ENCODE results near the gene IRX6. TPM values are rescaled to one million over a fixed set of nuclear protein-coding genes. Genes with fewer than 3 reads are reported as not detected.

Gene IRX6
- polyA plus RNA-seq, 1 donor = not detected

- Histone ChIP-seq H3K9me3 (ENCODE audit: control insufficient read depth, low read depth, low read length) (no peaks in the 10 kb centered on the region), H3K4me1 (ENCODE audit: control insufficient read depth, insufficient read depth, low read length) (no peaks in the 10 kb centered on the region), H3K4me3 (ENCODE audit: low read length) (no peak overlapping the region), H3K27ac (ENCODE audit: low read length) (no peak overlapping the region), H3K36me3 (ENCODE audit: control insufficient read depth, insufficient read depth, low read length) (no peaks in the 10 kb centered on the region), H3K27me3 (ENCODE audit: control insufficient read depth, insufficient read depth, low read length) (peaks cover 7% of the 10 kb centered on the region)
- WGBS (ENCODE audit: insufficient coverage, low lambda C conversion rate) = no CpG with 5 or more reads among the region's 2 CpGs
- no peak for DNase-seq
Observed at GRCh38 chr16:55285586-55285985, 38.4 kb upstream of the IRX6 start.

- Histone ChIP-seq H3K9me3 (ENCODE audit: control insufficient read depth, low read depth, low read length) (no peaks in the 10 kb centered on the region), H3K4me3 (ENCODE audit: low read length) (no peak overlapping the region), H3K4me1 (ENCODE audit: control insufficient read depth, insufficient read depth, low read length) (no peaks in the 10 kb centered on the region), H3K27ac (ENCODE audit: low read length) (no peak overlapping the region), H3K36me3 (ENCODE audit: control insufficient read depth, insufficient read depth, low read length) (no peaks in the 10 kb centered on the region), H3K27me3 (ENCODE audit: control insufficient read depth, insufficient read depth, low read length) (no peaks in the 10 kb centered on the region)
- 40% methylated on average over 1 of the region's 2 CpGs for WGBS (ENCODE audit: insufficient coverage, low lambda C conversion rate)
- DNase-seq = no peak
Observed at GRCh38 chr16:55289353-55289752, 34.6 kb upstream of the IRX6 start.

GRCh38 chr16:55291847-55292246, 32.2 kb upstream of the IRX6 start:
- DNase-seq = no peak
- Histone ChIP-seq H3K27ac (ENCODE audit: low read length) (no peak overlapping the region), H3K27me3 (ENCODE audit: control insufficient read depth, insufficient read depth, low read length) (no peaks in the 10 kb centered on the region), H3K36me3 (ENCODE audit: control insufficient read depth, insufficient read depth, low read length) (no peaks in the 10 kb centered on the region), H3K4me1 (ENCODE audit: control insufficient read depth, insufficient read depth, low read length) (no peaks in the 10 kb centered on the region), H3K9me3 (ENCODE audit: control insufficient read depth, low read depth, low read length) (no peaks in the 10 kb centered on the region), H3K4me3 (ENCODE audit: low read length) (no peak overlapping the region)
- WGBS (ENCODE audit: insufficient coverage, low lambda C conversion rate) = no CpG with 5 or more reads among the region's 6 CpGs

- no peaks in the 10 kb centered on the region for H3K9me3 ChIP-seq (ENCODE audit: control insufficient read depth, low read depth, low read length)
- no peaks in the 10 kb centered on the region for H3K4me1 ChIP-seq (ENCODE audit: control insufficient read depth, insufficient read depth, low read length)
- WGBS (ENCODE audit: insufficient coverage, low lambda C conversion rate) = no CpG with 5 or more reads among the region's 1 CpG
- H3K27me3 ChIP-seq (ENCODE audit: control insufficient read depth, insufficient read depth, low read length) = no peaks in the 10 kb centered on the region
- no peak overlapping the region for H3K4me3 ChIP-seq (ENCODE audit: low read length)
- no peak for DNase-seq
- H3K27ac ChIP-seq (ENCODE audit: low read length) = no peak overlapping the region
- no peaks in the 10 kb centered on the region for H3K36me3 ChIP-seq (ENCODE audit: control insufficient read depth, insufficient read depth, low read length)
Observed at GRCh38 chr16:55292491-55292890, 31.5 kb upstream of the IRX6 start.

- no CpG with 5 or more reads among the region's 4 CpGs for WGBS (ENCODE audit: insufficient coverage, low lambda C conversion rate)
- no peak for DNase-seq
- Histone ChIP-seq H3K36me3 (ENCODE audit: control insufficient read depth, insufficient read depth, low read length) (no peaks in the 10 kb centered on the region), H3K4me3 (ENCODE audit: low read length) (no peak overlapping the region), H3K9me3 (ENCODE audit: control insufficient read depth, low read depth, low read length) (no peaks in the 10 kb centered on the region), H3K27ac (ENCODE audit: low read length) (no peak overlapping the region), H3K4me1 (ENCODE audit: control insufficient read depth, insufficient read depth, low read length) (no peaks in the 10 kb centered on the region), H3K27me3 (ENCODE audit: control insufficient read depth, insufficient read depth, low read length) (no peaks in the 10 kb centered on the region)
Observed at GRCh38 chr16:55294129-55294528, 29.9 kb upstream of the IRX6 start.

- Histone ChIP-seq H3K9me3 (ENCODE audit: control insufficient read depth, low read depth, low read length) (no peaks in the 10 kb centered on the region), H3K27ac (ENCODE audit: low read length) (no peak overlapping the region), H3K4me3 (ENCODE audit: low read length) (no peak overlapping the region), H3K36me3 (ENCODE audit: control insufficient read depth, insufficient read depth, low read length) (no peaks in the 10 kb centered on the region), H3K4me1 (ENCODE audit: control insufficient read depth, insufficient read depth, low read length) (no peaks in the 10 kb centered on the region), H3K27me3 (ENCODE audit: control insufficient read depth, insufficient read depth, low read length) (no peaks in the 10 kb centered on the region)
- no CpG with 5 or more reads among the region's 4 CpGs for WGBS (ENCODE audit: insufficient coverage, low lambda C conversion rate)
- no peak for DNase-seq
Observed at GRCh38 chr16:55294931-55295342, 29.1 kb upstream of the IRX6 start.

- Histone ChIP-seq H3K27me3 (ENCODE audit: control insufficient read depth, insufficient read depth, low read length) (peaks cover 9% of the 10 kb centered on the region), H3K4me3 (ENCODE audit: low read length) (no peak overlapping the region), H3K4me1 (ENCODE audit: control insufficient read depth, insufficient read depth, low read length) (no peaks in the 10 kb centered on the region), H3K9me3 (ENCODE audit: control insufficient read depth, low read depth, low read length) (no peaks in the 10 kb centered on the region), H3K36me3 (ENCODE audit: control insufficient read depth, insufficient read depth, low read length) (no peaks in the 10 kb centered on the region), H3K27ac (ENCODE audit: low read length) (no peak overlapping the region)
- DNase-seq = no peak
- 77% methylated on average over 3 of the region's 10 CpGs for WGBS (ENCODE audit: insufficient coverage, low lambda C conversion rate)
Observed at GRCh38 chr16:55297062-55297909, 26.7 kb upstream of the IRX6 start.

- Histone ChIP-seq H3K4me3 (ENCODE audit: low read length) (no peak overlapping the region), H3K9me3 (ENCODE audit: control insufficient read depth, low read depth, low read length) (no peaks in the 10 kb centered on the region), H3K27me3 (ENCODE audit: control insufficient read depth, insufficient read depth, low read length) (peaks cover 15% of the 10 kb centered on the region), H3K27ac (ENCODE audit: low read length) (no peak overlapping the region), H3K36me3 (ENCODE audit: control insufficient read depth, insufficient read depth, low read length) (no peaks in the 10 kb centered on the region), H3K4me1 (ENCODE audit: control insufficient read depth, insufficient read depth, low read length) (no peaks in the 10 kb centered on the region)
- no peak for DNase-seq
- no CpG with 5 or more reads among the region's 1 CpG for whole genome bisulfite sequencing (ENCODE audit: insufficient coverage, low lambda C conversion rate)
Observed at GRCh38 chr16:55297910-55298479, 26.0 kb upstream of the IRX6 start.

GRCh38 chr16:55301385-55302008, 22.5 kb upstream of the IRX6 start:
- no peaks in the 10 kb centered on the region for H3K4me1 ChIP-seq (ENCODE audit: control insufficient read depth, insufficient read depth, low read length)
- no peak overlapping the region for H3K27ac ChIP-seq (ENCODE audit: low read length)
- no peak overlapping the region for H3K4me3 ChIP-seq (ENCODE audit: low read length)
- no peak for DNase-seq
- no peaks in the 10 kb centered on the region for H3K9me3 ChIP-seq (ENCODE audit: control insufficient read depth, low read depth, low read length)
- no CpG with 5 or more reads among the region's 11 CpGs for WGBS (ENCODE audit: insufficient coverage, low lambda C conversion rate)
- no peaks in the 10 kb centered on the region for H3K36me3 ChIP-seq (ENCODE audit: control insufficient read depth, insufficient read depth, low read length)
- peaks cover 15% of the 10 kb centered on the region for H3K27me3 ChIP-seq (ENCODE audit: control insufficient read depth, insufficient read depth, low read length)

- Histone ChIP-seq H3K36me3 (ENCODE audit: control insufficient read depth, insufficient read depth, low read length) (no peaks in the 10 kb centered on the region), H3K9me3 (ENCODE audit: control insufficient read depth, low read depth, low read length) (no peaks in the 10 kb centered on the region), H3K27ac (ENCODE audit: low read length) (no peak overlapping the region), H3K4me1 (ENCODE audit: control insufficient read depth, insufficient read depth, low read length) (no peaks in the 10 kb centered on the region), H3K27me3 (ENCODE audit: control insufficient read depth, insufficient read depth, low read length) (peaks cover 15% of the 10 kb centered on the region), H3K4me3 (ENCODE audit: low read length) (no peak overlapping the region)
- no peak for DNase-seq
- no CpG with 5 or more reads among the region's 6 CpGs for WGBS (ENCODE audit: insufficient coverage, low lambda C conversion rate)
Observed at GRCh38 chr16:55302635-55303034, 21.4 kb upstream of the IRX6 start.

Measured in large intestine (tissue), 3 donors.